Fibroblast of skin of right biceps (primary cell): ENCODE data around the gene TMEM26.

Experiments used
- DNase-seq: peaks from one replicate; pipeline ENCODE4 v3.0.0-alpha.2; 2013

Gene TMEM26

DNA sequence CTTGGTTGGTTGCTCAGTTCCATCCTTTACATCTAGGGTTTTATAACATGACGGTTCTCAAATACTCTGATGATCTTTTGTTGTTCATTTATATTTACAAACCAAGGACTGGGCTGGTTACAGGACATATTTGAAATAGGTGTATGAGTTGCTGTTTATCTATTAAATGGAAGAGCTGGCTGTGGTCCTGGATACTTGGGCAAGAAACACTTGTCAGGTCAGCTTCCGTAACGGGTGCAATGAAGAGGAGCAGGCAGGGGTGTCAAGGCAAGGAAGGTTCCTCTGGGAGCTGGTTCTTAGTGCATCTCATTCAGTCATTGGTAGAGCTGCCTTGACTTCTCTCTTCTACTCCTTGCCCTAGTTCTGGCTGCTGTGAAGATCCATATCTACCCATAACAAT, 4.8 kb upstream of the TMEM26 start:
- DNase-seq: no peak

GRCh38 chr10:61456095-61456789, 3.1 kb upstream of the TMEM26 start:
- peak; percentile 44 for DNase-seq

DNA sequence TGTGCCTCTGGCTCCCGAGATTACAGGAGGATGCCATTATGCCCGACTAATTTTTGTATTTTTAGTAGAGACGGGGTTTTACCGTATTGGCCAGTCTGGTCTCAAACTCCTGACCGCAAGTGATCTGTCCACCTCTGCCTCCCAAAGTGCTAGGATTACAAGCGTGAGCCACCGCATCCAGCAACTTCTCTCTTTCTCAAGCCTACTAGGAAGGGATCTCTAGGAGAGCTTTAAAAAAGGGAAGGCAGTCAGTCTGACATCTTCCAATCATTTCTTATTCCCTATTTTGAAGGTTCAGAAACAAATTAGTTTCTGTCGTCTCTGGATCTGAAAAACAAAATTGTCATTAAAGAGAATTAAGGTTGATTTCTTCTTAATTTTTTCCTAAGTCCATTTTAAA, 2.5 kb upstream of the TMEM26 start:
- DNase-seq: no peak

GRCh38 chr10:61454541-61454940, 1.4 kb upstream of the TMEM26 start:
- no peak for DNase-seq

GRCh38 chr10:61452151-61452651, 980 bp downstream of the TMEM26 start:
- DNase-seq: no peak

DNA sequence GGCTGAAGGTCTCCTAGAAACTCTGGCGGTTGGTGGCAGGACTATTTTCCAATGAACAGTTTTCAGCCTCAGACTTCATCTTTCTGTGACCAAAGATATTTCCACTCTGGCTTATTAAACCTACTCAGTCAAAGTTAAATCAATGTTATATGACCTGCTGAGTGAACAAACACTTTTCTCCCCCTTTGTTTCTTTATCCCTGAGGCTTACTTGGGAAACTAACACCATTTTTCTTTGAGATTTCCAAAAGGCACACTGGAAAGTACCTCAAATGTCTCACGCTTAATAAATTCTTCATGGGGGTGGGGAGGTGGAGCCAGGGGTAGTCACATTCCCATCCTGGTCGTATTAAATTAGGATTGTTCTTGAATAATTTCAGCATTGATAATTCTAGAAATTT, 1.8 kb downstream of the TMEM26 start:
- no peak for DNase-seq

- no peak for DNase-seq
Measured at GRCh38 chr10:61448841-61449600, 4.2 kb downstream of the TMEM26 start.

- no peak for DNase-seq
Measured at GRCh38 chr10:61448091-61448490, 5.1 kb downstream of the TMEM26 start.

DNA sequence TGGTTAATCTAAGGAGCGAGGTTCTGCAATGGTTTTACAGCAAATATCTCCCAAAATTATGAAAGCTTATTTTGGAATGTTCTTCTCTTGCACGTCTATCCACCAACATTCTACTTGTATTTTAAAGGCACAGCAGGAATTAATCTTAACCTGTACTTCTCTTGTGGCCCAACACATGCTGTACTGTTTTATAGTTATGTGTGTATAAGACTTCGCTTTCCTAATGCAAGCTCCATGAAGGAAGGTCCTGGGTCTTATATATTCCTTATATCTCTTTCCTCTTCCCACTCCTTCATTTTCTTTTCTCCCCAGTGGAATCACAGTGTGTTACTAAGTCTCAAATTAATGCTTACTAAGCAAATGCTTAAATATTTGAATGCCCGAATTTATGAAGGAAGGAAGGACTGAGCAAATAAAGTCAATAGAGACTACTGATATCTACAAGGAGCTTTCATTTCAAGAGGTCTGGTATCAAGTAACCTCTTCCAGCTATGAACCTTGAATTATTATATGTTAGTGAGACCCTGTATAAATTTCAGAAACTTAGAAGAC, 14.0 kb downstream of the TMEM26 start:
- DNase-seq: no peak

DNA sequence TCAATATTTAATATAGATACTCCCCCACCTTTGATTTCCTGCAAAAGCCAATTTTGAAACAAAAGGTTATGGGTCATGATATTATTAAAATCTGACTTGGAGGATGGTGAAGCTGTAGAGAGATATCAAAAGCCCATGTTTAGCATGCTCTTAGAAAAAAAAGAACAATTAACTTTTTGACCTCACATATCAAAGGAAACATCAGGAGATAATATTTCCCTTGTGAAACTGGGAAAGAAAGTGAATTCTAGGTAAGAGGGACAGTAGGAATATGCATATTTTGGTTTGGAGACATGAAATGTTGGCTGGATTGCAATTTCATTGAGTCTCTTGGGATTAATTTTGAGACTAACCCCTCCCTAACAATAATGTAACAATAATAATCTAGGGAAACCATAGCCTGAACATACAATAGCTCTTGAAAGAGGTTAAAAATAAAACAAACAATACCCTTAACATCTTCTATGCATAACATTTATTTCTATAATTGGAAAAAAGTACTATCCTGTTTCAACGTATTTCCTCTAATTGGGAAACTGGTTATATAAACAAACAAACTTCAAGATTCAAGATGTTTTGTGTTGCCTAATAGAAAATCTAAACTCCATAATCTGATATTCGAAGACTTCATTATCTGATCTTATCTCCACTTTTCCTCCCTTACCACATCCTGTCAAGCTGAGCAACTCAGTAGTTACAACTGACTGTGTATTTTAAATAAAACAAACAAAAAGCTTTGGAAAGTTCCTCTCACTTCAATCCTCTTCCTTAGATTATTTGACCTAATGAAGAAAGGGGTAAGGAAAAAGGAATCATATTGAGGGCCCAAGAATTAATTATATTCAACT, 14.8 kb downstream of the TMEM26 start:
- DNase-seq: peak; percentile 54

DNA sequence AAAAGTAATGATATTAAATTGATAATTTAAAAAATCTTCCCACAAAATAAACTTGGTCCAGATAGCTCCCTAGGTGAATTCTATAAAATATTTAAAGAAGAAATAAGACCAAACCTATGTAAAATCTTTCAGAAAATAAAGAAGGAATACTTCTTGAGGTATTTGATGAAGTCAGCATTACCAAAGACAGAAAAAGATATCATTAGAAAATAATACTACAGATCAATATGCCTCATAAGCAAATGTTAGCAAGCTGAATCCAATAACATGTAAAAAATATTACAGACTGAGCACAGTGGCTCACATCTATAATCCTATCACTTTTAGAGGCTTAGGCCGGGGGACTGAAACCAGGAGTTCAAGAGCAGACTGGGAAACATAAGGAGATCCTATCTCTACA, 30.0 kb downstream of the TMEM26 start:
- no peak for DNase-seq

- no peak for DNase-seq
Measured at GRCh38 chr10:61417661-61418060, 35.5 kb downstream of the TMEM26 start.

DNA sequence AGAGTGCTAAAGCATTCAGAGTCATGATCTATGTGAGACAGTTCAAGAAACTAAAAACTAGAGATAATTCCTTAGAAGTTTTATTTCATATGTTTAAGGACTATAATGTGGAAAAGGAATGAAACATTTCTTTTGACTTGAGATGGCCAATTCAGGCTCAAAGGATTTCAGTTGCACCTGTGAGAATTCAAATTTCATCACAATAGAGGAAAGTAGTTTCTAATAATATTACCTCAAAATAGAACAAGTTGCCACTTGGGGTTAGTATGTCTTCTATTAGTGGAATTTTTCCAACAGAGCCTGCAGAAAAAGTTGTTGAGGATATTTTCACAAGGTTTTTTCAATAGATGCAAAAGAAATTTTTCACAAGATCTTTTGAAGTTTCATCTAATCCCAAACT, 37.4 kb downstream of the TMEM26 start:
- DNase-seq: no peak

DNA sequence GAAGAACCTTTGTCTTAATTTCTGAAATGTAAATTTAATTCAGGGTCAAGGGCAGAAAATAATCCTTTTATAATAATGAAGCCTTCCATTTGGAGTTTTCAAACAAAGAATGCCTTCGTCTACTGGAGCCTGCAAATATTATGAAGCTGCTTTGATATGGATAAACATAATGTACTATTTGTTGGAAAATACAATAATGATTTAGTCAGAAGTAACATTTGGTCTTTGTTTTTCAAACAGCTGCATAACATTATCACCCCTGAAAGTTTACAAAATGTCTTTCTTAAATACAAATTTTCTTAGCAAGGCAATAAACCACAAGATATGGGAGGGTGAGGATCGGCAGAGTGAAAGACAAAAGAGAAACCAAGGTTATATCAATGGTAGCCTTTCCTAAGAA, 41.5 kb downstream of the TMEM26 start:
- DNase-seq: no peak

- DNase-seq: peak; percentile 50
Measured at GRCh38 chr10:61410353-61411070, 42.7 kb downstream of the TMEM26 start.

DNA sequence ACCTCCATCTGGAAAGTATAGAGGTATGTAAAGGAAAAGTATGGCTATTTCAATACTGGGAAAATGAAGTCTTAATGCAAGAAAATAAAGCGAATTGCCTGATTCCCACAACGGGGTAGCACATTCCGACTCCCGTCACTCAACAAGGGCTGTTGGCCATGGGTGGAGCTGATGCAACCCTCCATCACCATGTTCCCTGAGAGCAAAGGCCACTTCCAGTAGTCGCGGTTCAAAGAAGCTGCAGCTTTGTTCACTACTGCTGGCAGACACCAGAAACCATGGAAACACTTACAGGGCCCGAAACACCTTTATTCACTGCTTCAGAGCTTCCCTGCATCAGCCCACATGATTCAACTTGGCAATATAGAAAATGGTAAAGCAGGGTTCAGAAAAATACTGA, 44.0 kb downstream of the TMEM26 start:
- DNase-seq: no peak

GRCh38 chr10:61408105-61408504, 45.1 kb downstream of the TMEM26 start:
- DNase-seq: no peak

GRCh38 chr10:61406736-61407135, 46.4 kb downstream of the TMEM26 start:
- DNase-seq: peak; percentile 48

GRCh38 chr10:61406242-61406641, 46.9 kb downstream of the TMEM26 start:
- peak; percentile 73 for DNase-seq

DNA sequence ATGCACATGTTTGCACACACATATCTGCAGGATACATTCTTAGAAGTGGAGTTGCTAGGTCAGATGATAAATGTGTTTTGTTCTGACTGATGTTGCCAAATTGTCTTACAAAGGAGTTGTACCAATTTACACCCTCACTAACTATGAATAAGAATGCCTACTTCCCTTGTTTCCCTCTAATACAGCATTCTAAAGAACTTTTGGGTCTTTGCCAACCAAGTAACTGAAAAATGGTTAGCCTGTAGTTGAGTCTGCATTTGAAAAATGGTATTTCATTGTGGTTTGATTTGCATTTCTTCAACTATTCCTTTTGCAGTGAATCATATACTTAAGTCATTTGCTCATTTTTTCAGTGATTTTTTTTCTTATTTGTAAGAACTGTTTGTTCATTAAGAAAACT, 48.4 kb downstream of the TMEM26 start:
- peak; percentile 92 for DNase-seq

DNA sequence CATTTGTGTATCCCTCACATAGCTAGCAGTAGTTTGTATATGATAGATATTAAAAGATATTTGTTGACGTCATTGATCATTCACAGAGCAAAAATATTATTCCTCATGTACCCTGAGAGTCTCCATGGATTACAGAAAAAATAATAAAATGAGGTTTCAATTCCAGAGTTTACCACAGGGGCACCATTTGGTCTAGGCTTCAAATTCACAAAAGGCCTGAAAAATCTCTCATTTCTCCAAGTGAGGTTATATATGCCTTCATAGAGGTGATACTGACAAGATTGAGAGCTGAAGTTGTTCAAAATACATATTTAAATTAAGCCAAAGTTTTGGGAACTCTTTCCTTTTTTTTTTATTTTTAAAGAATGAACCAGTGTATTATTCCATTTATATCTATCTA, 52.7 kb downstream of the TMEM26 start:
- no peak for DNase-seq

DNA sequence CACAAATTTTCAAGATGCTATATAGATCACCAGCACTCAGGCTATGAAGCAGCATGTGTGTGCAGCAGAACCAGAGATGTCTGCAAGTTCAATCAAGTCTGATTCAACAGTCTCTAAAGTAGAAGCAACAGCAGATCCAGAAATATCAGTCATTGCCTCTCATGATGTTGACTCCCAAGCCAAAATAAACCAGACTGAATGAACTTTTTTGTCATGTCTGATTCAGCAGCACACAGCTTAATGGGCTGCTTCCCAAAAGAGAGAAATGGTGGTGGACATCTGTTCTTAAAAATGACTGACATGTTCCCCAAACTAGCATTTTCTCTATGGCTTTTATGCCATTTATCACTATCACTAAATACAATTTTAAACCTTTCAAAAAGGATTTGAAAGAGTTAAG, 53.8 kb downstream of the TMEM26 start:
- peak; percentile 70 for DNase-seq
